NCI-H524 treated with DMSO at 0.1 percent for 48 hours (cell line): ENCODE results near the gene INAFM2.
A peak's percentile ranks its signal among the peaks of the same experiment; 100 is the strongest.

Experiments
- DNase-seq: peaks from one replicate; lab custom pipeline; 2025; lab: John Stamatoyannopoulos, UW

Gene INAFM2

GRCh38 chr15:40344631-40345120 is 21.2 kb downstream of the INAFM2 start:
- DNase-seq: no peak

DNA sequence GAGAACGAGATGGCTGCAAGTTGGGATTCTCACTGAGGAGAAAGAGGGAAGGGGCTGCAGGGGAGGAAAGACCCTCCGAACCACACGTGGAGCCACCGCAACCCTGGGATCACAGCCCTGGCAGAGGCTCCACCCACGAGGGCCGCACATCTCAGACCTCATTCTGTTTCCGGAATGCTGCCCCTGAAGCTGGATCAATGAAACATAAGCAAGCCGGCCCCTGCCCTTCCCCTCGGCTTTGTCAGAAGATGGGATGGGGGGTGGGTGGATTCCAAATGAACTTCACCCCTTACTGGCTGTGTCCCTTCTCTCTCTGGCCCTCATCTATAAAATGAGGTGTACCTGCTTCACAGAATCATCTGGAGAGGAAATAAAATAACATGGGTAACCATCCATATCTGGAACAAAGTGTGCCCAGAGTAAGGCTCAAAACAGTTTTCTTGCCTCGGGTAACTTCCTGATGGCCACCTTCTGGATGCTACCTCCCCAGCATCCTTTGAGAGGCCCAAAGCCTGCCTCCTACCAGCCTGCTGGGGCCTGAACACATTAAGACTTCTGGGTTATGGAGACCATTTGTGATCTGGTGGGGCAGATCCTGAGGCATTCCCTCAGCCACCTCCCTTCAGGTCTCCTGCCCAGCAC is 21.9 kb downstream of the INAFM2 start:
- no peak for DNase-seq

DNA sequence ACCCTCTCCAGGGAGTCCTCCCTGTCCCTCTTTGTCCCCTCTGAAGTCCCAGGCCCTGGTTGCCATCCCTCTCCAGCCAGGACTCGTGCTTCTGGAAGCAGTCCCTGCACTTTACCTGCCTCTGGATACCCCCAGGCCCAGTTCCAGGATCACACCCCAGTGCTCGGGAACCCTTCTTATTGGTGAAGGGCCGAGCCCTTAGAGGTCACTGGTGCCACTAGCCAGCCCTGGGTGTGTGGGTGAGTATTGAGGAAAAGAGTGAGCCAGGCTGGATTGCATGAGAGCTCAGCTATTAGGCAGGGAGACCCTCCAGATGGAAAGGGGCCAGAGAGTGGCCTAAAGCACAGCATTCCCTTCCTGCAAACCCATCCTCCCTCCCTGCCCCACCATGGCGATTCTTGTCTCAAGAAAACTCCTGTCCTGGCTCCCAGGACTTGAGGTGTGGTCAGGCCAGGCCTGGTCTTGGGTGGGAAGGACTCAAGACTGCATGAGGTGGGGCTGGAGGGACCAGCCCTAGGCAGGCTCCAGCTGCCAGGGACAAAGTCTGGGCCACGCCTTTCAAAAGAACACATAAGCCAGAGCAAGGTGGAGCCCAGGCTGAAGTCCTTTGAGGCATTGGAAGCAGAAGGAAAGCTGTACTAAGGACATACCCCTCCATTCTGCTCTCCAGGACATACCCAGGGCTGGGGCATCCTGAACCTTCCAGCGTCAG is 22.5 kb downstream of the INAFM2 start:
- DNase-seq: no peak

GRCh38 chr15:40346579-40347558 is 23.4 kb downstream of the INAFM2 start:
- no peak for DNase-seq

GRCh38 chr15:40347559-40348473 is 24.3 kb downstream of the INAFM2 start:
- DNase-seq: no peak

- DNase-seq: no peak
Measured at GRCh38 chr15:40348474-40348870, 25.0 kb downstream of the INAFM2 start.

DNA sequence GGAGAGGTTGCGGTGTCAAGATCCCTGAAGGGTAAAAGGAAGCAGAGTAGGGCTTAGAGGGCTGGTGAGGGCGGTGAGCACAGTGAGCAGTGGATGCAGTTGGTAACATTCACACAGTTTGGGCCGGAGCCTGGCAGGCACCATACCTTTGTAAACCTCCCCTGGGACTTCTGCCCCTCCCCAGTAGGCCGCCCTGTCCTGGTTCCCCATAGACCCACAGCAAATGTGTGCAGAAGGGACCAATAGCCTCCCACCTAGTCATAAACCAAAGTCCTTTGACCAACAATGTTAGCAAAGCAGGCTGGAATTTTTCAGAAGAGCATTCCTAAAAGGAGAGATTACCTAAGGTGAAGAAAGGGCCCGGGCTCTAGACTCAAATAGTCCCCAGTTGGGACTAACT is 25.7 kb downstream of the INAFM2 start:
- no peak for DNase-seq

GRCh38 chr15:40352281-40352901 is 28.9 kb downstream of the INAFM2 start:
- no peak for DNase-seq

- peak; percentile 56 for DNase-seq
Measured at GRCh38 chr15:40353697-40354096, 30.2 kb downstream of the INAFM2 start.

- DNase-seq: peak; percentile 77
Measured at GRCh38 chr15:40354408-40355171, 31.1 kb downstream of the INAFM2 start.

- DNase-seq: no peak
Measured at GRCh38 chr15:40355976-40356585, 32.6 kb downstream of the INAFM2 start.

- no peak for DNase-seq
Measured at GRCh38 chr15:40357246-40357645, 33.8 kb downstream of the INAFM2 start.

- DNase-seq: peak; percentile 48
Measured at GRCh38 chr15:40357723-40358470, 34.4 kb downstream of the INAFM2 start, which contains the start of gene DISP2. TSS of gene DISP2 (plus strand) at chr15:40358219. CDS start at chr15:40358322, 103 bp downstream.

GRCh38 chr15:40358471-40359353 is 35.2 kb downstream of the INAFM2 start:
- DNase-seq: no peak

GRCh38 chr15:40360015-40360414 is 36.5 kb downstream of the INAFM2 start:
- no peak for DNase-seq

DNA sequence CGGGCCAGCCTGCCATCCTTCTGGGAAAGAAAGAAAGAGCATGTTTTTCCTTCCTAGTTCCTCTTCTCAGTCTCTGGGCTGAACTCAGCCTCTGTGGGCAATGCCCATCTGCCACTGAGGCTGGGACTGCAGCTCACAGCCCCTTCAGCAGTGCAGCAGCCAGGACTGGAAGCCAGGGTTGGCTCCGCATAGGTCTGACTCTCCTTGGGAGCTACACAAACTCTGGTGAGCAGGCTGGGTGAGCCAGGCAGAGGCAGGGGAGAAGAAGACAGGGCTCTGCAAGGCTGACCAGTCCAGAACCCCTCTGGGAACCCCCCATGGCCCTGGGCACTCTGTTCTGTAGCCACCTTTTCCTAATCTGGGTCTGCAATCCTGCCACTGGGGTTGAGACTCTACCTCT is 38.1 kb downstream of the INAFM2 start:
- no peak for DNase-seq

DNA sequence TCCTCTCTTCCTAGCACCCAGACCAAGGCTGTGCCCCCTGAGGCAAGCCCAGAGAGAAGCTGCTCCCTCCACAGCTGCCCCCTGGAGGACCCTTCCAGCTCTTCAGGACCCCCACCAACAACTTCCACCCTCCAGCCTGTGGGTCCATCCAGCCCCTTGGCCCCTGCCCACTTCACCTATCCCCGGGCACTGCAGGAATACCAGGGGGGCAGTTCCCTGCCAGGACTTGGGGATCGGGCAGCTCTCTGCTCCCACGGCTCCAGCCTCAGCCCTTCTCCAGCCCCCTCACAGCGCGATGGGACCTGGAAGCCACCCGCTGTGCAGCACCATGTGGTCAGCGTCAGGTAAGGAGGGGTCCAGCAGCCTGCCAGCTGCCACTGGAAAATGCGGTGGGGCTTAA is 40.1 kb downstream of the INAFM2 start:
- no peak for DNase-seq

DNA sequence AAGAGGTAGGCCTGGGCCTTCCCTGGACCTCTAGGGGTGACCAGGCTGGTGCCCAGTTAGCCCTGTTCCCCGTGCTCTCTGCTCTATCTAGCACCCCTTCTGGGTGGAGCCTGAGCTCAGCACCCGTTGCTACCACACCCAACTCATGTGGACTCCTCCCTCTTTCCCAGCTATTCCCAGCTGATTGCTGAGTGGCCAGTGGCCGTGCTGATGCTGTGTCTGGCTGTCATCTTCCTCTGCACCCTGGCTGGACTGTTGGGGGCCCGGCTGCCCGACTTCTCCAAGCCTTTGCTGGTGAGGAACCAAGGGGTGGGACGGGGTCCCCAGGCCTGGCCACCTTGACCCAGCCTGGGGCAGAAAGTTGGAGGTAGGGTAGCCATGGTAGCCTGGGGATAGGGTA is 40.8 kb downstream of the INAFM2 start:
- no peak for DNase-seq
